NT2/D1 (cell line): ENCODE measurements around the gene ADGRL3.

Experiments
- SUZ12 ChIP-seq: IDR thresholded peaks from 2 replicates; pipeline ENCODE4 v1.6.1; 2011; ENCODE audit not compliant: insufficient read length, insufficient read depth; ENCODE audit errors: extremely low read depth
- YY1 ChIP-seq: IDR thresholded peaks from 2 replicates; pipeline ENCODE4 v1.6.1; 2011; ENCODE audit not compliant: insufficient read length, insufficient read depth
- ZNF274 ChIP-seq: IDR thresholded peaks from 2 replicates; pipeline ENCODE4 v1.6.1; 2011; ENCODE audit warnings: mild to moderate bottlenecking, low read depth, low read length

GRCh38 chr4:61493041-61493440 is 292.9 kb downstream of the ADGRL3 start:
- no peak for TF ChIP-seq ZNF274
- no peak for TF ChIP-seq SUZ12
- no peak for TF ChIP-seq YY1
